Panc1 (cell line): Measurements from ENCODE around the gene RASA3. TPM values are rescaled to one million over a fixed set of nuclear protein-coding genes. Genes with fewer than 3 reads are reported as not detected.

Source experiments
- ATAC-seq: fragments of 200-7000 bp; cut with Tn5 transposase; 2 replicates; pipeline ENCODE4 v1.9.1; 2020; ENCODE audit warnings: mild to moderate bottlenecking, moderate library complexity
- BruUV-seq: library from RNA; stranded (reverse); fragments of 400-500 nt; replicated peaks from 2 replicates; lab custom pipeline; 2021; lab: Mats Ljungman, UMichigan
- CTCF ChIA-PET: fragments of 300-600 bp; sonication (Branson Sonifier 250); formaldehyde crosslinking; loops from one replicate; lab custom pipeline; 2022; ENCODE audit warnings: antibody characterized with exemption; lab: Charles Lee
- POLR2A ChIA-PET: fragments of 300-600 bp; sonication (Branson Sonifier 250); formaldehyde crosslinking; loops from one replicate; lab custom pipeline; 2022; ENCODE audit warnings: antibody characterized with exemption; lab: Charles Lee
- DNase-seq: peaks from one replicate; pipeline ENCODE4 v3.0.0-alpha.2; 2010; ENCODE audit warnings: low read depth, low spot score
- H3K27ac ChIP-seq: 2 replicates; pipeline ENCODE4 v1.5.1; 2011; ENCODE audit warnings: mild to moderate bottlenecking, low read length, inconsistent platforms
- H3K27me3 ChIP-seq: fragments of 200-500 bp; sonication (Bioruptor generic); 2 replicates; pipeline ENCODE4 v1.6.0; 2014; ENCODE audit warnings: low read length, inconsistent platforms; ENCODE audit not compliant: control insufficient read depth, insufficient read depth
- H3K36me3 ChIP-seq: fragments of 200-500 bp; sonication (Bioruptor generic); 2 replicates; pipeline ENCODE4 v1.5.1; 2014; ENCODE audit warnings: inconsistent platforms, mild to moderate bottlenecking, low read length, moderate library complexity; ENCODE audit not compliant: control insufficient read depth, insufficient read depth
- H3K4me1 ChIP-seq: 2 replicates; pipeline ENCODE4 v1.5.1; 2011; ENCODE audit warnings: inconsistent platforms, mild to moderate bottlenecking, low read length, moderate library complexity; ENCODE audit not compliant: control insufficient read depth, insufficient read depth
- H3K4me3 ChIP-seq, 2 experiments: 2 replicates each; pipeline ENCODE4 v1.5.1; 2011 to 2012; ENCODE audit warnings: low read depth in 2 of 2, low read length in 2 of 2, mild to moderate bottlenecking in 2 of 2, inconsistent platforms in 1 of 2, moderate library complexity in 1 of 2
- H3K9me3 ChIP-seq: fragments of 200-500 bp; sonication (Bioruptor generic); 2 replicates; pipeline ENCODE4 v1.5.1; 2014; ENCODE audit warnings: low read depth, mild to moderate bottlenecking, inconsistent platforms, low read length, moderate library complexity; ENCODE audit not compliant: control insufficient read depth, insufficient read depth
- POLR2AphosphoS5 ChIP-seq: IDR thresholded peaks from 2 replicates; pipeline ENCODE4 v1.6.1; 2012; ENCODE audit warnings: mild to moderate bottlenecking, low read depth, low read length, moderate library complexity
- SIN3A ChIP-seq: IDR thresholded peaks from 2 replicates; pipeline ENCODE4 v1.6.1; 2012; ENCODE audit warnings: low read depth, mild to moderate bottlenecking, low read length, moderate library complexity, borderline replicate concordance; ENCODE audit not compliant: insufficient read depth
- TCF7L2 ChIP-seq: IDR thresholded peaks from 2 replicates; pipeline ENCODE4 v1.6.1; 2011; ENCODE audit warnings: mild to moderate bottlenecking, low read depth, low read length, inconsistent platforms
- in situ Hi-C: cut with HindIII; loops from 2 replicates; pipeline ENCODE4 v1.10.0; 2016; ENCODE audit warnings: low sequenced_read_pairs, low pct_unique_long_range_greater_than_20kb
- intact Hi-C: fragments of 100-400 bp; cut with micrococcal nuclease; formaldehyde crosslinking; loops from one replicate; pipeline ENCODE4 v1.10.0; 2022; ENCODE audit not compliant: unreplicated experiment
- total RNA-seq: library from RNA; stranded (reverse); gene quantifications from one replicate; pipeline ENCODE4 v1.2.1, GENCODE V29; 2021; ENCODE audit not compliant: unreplicated experiment
- TF ChIP-seq, protein P1 (sequence below), 2 experiments: IDR thresholded peaks; 2 replicates each; pipeline ENCODE4 v1.6.1; 2011 to 2012; ENCODE audit warnings: low read depth in 2 of 2, control low read depth in 1 of 2, low read length in 1 of 2, mild to moderate bottlenecking in 1 of 2, moderate library complexity in 1 of 2; ENCODE audit not compliant: insufficient read depth in 1 of 2
- TF ChIP-seq, protein P2 (sequence below): fragments of 450-650 bp; IDR thresholded peaks from 2 replicates; pipeline ENCODE4 v1.5.1; 2017; ENCODE audit warnings: mild to moderate bottlenecking

The RASA3 gene
- total RNA-seq, 1 experiment from 2014 or later, result 33.7 TPM

DNA sequence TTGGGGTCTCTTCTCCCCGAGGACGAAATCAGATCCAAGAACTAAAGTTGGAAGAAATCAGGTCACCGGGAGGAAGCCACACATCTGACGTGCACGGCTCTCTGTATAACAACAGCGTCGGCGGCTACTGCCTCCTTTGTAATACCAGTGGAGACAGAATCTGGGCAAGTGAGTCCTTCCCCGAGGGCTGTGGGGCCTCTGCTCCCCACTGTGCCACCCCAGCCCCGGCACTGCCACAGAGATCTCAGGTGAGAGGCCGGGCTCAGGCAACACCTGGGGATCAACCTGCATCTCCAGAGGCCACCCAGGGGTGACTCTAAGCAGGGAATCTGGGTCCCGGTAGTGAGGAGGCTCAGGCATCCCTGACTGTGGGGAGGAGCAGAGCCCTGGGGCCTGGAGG lies 124.9 kb downstream of the RASA3 start:
- ATAC-seq (no peak), DNase-seq (no peak)
- CTCF ChIA-PET, result no interaction called here
- H3K4me1 ChIP-seq, result no peaks in the 10 kb centered on the region
- no peaks in the 10 kb centered on the region; the same call in 1 of the 2 replicates for H3K36me3 ChIP-seq
- POLR2A ChIA-PET, result no interaction called here
- TF ChIP-seq, protein P1, sequence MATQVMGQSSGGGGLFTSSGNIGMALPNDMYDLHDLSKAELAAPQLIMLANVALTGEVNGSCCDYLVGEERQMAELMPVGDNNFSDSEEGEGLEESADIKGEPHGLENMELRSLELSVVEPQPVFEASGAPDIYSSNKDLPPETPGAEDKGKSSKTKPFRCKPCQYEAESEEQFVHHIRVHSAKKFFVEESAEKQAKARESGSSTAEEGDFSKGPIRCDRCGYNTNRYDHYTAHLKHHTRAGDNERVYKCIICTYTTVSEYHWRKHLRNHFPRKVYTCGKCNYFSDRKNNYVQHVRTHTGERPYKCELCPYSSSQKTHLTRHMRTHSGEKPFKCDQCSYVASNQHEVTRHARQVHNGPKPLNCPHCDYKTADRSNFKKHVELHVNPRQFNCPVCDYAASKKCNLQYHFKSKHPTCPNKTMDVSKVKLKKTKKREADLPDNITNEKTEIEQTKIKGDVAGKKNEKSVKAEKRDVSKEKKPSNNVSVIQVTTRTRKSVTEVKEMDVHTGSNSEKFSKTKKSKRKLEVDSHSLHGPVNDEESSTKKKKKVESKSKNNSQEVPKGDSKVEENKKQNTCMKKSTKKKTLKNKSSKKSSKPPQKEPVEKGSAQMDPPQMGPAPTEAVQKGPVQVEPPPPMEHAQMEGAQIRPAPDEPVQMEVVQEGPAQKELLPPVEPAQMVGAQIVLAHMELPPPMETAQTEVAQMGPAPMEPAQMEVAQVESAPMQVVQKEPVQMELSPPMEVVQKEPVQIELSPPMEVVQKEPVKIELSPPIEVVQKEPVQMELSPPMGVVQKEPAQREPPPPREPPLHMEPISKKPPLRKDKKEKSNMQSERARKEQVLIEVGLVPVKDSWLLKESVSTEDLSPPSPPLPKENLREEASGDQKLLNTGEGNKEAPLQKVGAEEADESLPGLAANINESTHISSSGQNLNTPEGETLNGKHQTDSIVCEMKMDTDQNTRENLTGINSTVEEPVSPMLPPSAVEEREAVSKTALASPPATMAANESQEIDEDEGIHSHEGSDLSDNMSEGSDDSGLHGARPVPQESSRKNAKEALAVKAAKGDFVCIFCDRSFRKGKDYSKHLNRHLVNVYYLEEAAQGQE (IDR thresholded peaks at IDR 0.05; ENCODE audit: insufficient read depth in 1 of 2, low read depth in 2 of 2, low read length in 1 of 2), result no peak
- TF ChIP-seq TCF7L2 (no peak), SIN3A (no peak), POLR2AphosphoS5 (no peak)
- TF ChIP-seq, protein P2, sequence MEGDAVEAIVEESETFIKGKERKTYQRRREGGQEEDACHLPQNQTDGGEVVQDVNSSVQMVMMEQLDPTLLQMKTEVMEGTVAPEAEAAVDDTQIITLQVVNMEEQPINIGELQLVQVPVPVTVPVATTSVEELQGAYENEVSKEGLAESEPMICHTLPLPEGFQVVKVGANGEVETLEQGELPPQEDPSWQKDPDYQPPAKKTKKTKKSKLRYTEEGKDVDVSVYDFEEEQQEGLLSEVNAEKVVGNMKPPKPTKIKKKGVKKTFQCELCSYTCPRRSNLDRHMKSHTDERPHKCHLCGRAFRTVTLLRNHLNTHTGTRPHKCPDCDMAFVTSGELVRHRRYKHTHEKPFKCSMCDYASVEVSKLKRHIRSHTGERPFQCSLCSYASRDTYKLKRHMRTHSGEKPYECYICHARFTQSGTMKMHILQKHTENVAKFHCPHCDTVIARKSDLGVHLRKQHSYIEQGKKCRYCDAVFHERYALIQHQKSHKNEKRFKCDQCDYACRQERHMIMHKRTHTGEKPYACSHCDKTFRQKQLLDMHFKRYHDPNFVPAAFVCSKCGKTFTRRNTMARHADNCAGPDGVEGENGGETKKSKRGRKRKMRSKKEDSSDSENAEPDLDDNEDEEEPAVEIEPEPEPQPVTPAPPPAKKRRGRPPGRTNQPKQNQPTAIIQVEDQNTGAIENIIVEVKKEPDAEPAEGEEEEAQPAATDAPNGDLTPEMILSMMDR, result no peak
- H3K27me3 ChIP-seq, result no peaks in the 10 kb centered on the region
- no peak overlapping the region for H3K27ac ChIP-seq
- in situ Hi-C loops, result no loop called here
- intact Hi-C loops, result no loop called here
- H3K4me3 ChIP-seq, result no peak overlapping the region
- no TSS peak for BruUV-seq
- no peaks in the 10 kb centered on the region for H3K9me3 ChIP-seq

DNA sequence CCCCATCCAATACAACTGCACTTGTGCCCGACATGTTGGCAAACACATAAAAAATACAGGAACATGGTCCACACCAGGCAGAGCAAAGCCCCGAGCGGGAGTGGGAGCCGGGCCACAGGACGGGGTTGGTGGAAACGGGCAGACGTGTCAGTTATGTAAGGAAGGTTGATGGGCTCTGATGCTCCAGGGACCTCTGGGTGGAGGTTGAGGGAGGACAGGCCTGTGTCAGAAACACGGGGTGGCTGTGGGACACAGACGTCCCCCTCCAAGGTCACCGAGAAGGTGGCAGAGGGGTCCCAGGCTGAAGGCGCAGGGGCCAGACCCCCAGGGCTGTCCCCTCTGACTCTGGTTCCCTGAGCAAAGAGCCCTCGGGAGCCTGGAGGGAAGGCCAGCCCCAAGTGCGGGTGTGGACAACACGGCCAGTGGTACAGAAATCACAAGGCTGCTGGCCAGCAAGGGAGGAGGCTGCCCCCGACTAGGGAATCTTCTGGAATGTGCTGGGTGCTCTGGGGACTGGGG lies 127.2 kb downstream of the RASA3 start:
- no TSS peak for BruUV-seq
- Histone ChIP-seq H3K4me3 (no peak overlapping the region), H3K27me3 (no peaks in the 10 kb centered on the region), H3K27ac (no peak overlapping the region), H3K36me3 (no peaks in the 10 kb centered on the region; the same call in 1 of the 2 replicates), H3K4me1 (no peaks in the 10 kb centered on the region), H3K9me3 (no peaks in the 10 kb centered on the region)
- ATAC-seq (peak; percentile 35; the same call in 1 of the 2 replicates), DNase-seq (no peak)
- intact Hi-C loops (no loop called here), in situ Hi-C loops (no loop called here)
- TF ChIP-seq, protein P1 (IDR thresholded peaks at IDR 0.05; ENCODE audit: insufficient read depth in 1 of 2, low read depth in 2 of 2, low read length in 1 of 2), result no peak
- TF ChIP-seq, protein P2, result no peak
- TF ChIP-seq TCF7L2 (no peak), POLR2AphosphoS5 (no peak), SIN3A (no peak)
- CTCF ChIA-PET, result no interaction called here
- POLR2A ChIA-PET, result no interaction called here
